Stimulated activated CD8-positive, alpha-beta memory T cell treated with anti-CD3 and anti-CD28 coated beads, Interleukin-12 subunit alpha, Interleukin-12 subunit beta, amount 100 ng/mL, for 1 hour (primary cell): ENCODE measurements around the gene TM7SF2.
"Not testable (repeated sequence)": the region's sequence is repeated elsewhere in the genome, so short reads cannot be mapped to it uniquely, and the experiment has no call there.

Source experiments
- DNase-seq: peaks from one replicate; pipeline ENCODE4 v3.0.0-alpha.2; 2020; ENCODE audit warnings: low read depth

TM7SF2 gene

GRCh38 chr11:65130631-65131416 is 19.2 kb downstream of the TM7SF2 start:
- no peak for DNase-seq

GRCh38 chr11:65131417-65131776 is 19.7 kb downstream of the TM7SF2 start:
- no peak for DNase-seq

- DNase-seq, result no peak
These were observed 20.2 kb downstream of the TM7SF2 start for GRCh38 chr11:65131895-65132237.

- no peak for DNase-seq
These were observed 20.7 kb downstream of the TM7SF2 start for GRCh38 chr11:65132238-65132987.

- no peak for DNase-seq
These were observed 21.5 kb downstream of the TM7SF2 start for GRCh38 chr11:65132988-65133700.

- no peak for DNase-seq
These were observed 22.1 kb downstream of the TM7SF2 start for GRCh38 chr11:65133724-65134123.

- peak; percentile 88 for DNase-seq
These were observed 22.7 kb downstream of the TM7SF2 start, which contains the start of gene SYVN1 for GRCh38 chr11:65134240-65134951. SYVN1 (minus strand) TSS chr11:65134519; CDS start chr11:65133601, 918 bp downstream.

GRCh38 chr11:65134952-65135632 is 23.4 kb downstream of the TM7SF2 start:
- peak; percentile 70 for DNase-seq

- DNase-seq, result no peak
These were observed 24.0 kb downstream of the TM7SF2 start for GRCh38 chr11:65135633-65136145.

- DNase-seq, result no peak
These were observed 24.9 kb downstream of the TM7SF2 start for GRCh38 chr11:65136515-65137096.

- DNase-seq, result no peak
These were observed 30.3 kb downstream of the TM7SF2 start for GRCh38 chr11:65141896-65142494.

- DNase-seq, result no peak
These were observed 35.8 kb downstream of the TM7SF2 start for GRCh38 chr11:65147352-65148075.

- DNase-seq, result no peak
These were observed 37.0 kb downstream of the TM7SF2 start for GRCh38 chr11:65148657-65149056.

- not testable (repeated sequence) for DNase-seq
These were observed 38.4 kb downstream of the TM7SF2 start for GRCh38 chr11:65150131-65150508.

- DNase-seq, result no peak
These were observed 39.0 kb downstream of the TM7SF2 start for GRCh38 chr11:65150509-65151299.

- no peak for DNase-seq
These were observed 39.7 kb downstream of the TM7SF2 start for GRCh38 chr11:65151331-65151899.

GRCh38 chr11:65152122-65152521 is 40.5 kb downstream of the TM7SF2 start:
- DNase-seq, result no peak

- DNase-seq, result no peak
These were observed 44.6 kb downstream of the TM7SF2 start for GRCh38 chr11:65156256-65156655.

GRCh38 chr11:65156926-65157325 is 45.3 kb downstream of the TM7SF2 start:
- DNase-seq, result no peak
